SH-SY5Y (cell line): ENCODE results near the gene RMDN3.

Experiments
- GATA2 ChIP-seq: IDR thresholded peaks from 2 replicates; pipeline ENCODE4 v1.6.1; 2011; ENCODE audit warnings: mild to moderate bottlenecking, low read depth, low read length
- GATA3 ChIP-seq: IDR thresholded peaks from 2 replicates; pipeline ENCODE4 v1.6.1; 2011; ENCODE audit warnings: low read depth, mild to moderate bottlenecking, low read length, moderate library complexity

DNA sequence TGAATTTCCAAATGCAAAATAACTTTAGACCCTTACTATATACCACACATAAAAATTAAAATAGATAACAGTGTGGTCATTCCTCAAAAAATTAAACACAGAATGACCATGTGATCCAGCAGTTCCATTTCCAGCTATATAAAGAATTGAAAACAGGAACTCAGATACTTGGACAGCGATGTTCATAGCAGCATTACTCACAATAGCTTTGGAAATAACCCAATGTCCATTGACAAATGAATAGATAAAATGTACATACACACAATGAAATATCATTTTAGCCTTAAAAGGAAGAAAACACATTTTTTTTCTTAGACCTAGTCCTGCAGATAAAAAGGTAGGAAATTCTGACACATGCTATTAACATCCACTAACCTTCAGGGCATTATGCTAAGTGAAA, 33.4 kb downstream of the RMDN3 start:
- no peak for TF ChIP-seq GATA2
- no peak for TF ChIP-seq GATA3
